ENCODE measurements around the gene DNAJC9.
A peak's percentile ranks its signal among the peaks of the same experiment; 100 is the strongest.

Gene DNAJC9

GRCh38 chr10:73239908-73240307 is 7.1 kb downstream of the DNAJC9 start:
- FAIRE-seq (no peak), DNase-seq (ENCODE audit: low spot score) (no peak)

GRCh38 chr10:73238990-73239566 is 8.0 kb downstream of the DNAJC9 start:
- no peak for DNase-seq (ENCODE audit: low spot score)
- FAIRE-seq: no peak

GRCh38 chr10:73234695-73235094 is 12.4 kb downstream of the DNAJC9 start:
- FAIRE-seq: no peak
- no peak for DNase-seq (ENCODE audit: low spot score)

DNA sequence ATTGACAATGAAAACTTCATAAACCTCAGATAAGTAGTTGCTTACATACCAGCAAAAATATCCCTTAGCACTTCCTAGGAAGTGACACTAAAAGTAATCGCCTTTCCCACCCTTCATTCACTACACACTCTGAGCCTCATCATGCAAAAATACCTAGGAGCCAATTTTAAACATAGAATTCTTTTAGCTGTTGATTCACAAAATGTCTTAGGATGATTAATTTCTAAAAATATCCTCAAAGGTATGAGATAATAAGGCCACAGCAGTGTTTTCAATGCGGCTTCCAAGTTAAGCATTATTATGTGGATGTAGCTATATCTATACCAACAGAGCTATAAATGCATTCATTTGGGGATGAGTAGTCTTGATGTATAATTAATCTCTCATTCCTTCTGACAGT is 13.2 kb downstream of the DNAJC9 start:
- DNase-seq (ENCODE audit: low spot score) (no peak), FAIRE-seq (no peak)

GRCh38 chr10:73232887-73233286 is 14.2 kb downstream of the DNAJC9 start:
- FAIRE-seq: no peak

DNA sequence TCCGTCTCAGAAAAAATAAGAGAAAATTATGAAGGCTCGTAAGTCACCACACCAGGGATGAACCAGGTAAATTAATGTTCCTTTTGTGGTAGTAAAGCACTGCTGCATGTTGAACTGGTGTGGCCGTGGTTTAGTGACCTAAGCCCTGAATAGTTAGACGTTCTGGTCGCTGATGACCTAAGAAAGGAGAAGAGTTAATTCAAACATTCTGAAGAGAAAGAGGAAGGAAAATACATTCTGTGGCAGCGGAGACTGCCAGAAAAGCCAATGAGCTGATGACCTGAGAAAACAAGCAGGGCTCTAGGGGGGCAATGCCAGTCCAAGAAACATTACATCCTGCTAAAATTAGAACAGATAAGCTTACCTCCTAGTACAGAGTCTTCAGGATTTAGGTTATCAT is 17.5 kb downstream of the DNAJC9 start:
- no peak for DNase-seq (ENCODE audit: low spot score)

More at GRCh38 chr10:73232887-73233286, 14.2 kb downstream of the DNAJC9 start:
- no peak for DNase-seq (ENCODE audit: low spot score)

DNA sequence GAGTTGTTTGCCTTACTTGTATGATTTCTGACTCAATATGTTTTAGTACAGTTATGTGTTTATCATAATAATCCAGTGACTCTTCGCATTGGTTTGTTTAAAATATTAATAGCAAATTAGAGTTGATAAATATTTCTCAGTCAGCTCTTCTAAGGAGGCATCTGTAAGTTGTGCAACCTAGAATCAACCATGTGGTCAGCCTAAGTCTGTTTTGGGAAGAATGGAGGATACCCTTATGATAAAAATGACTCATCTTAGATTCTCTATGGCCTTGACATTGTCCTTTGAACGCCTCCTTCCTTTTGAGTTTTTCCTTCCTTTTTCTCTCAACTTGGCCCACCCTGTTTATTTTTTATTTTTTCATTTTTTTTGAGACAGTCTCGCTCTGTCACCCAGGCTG is 18.8 kb downstream of the DNAJC9 start:
- DNase-seq (ENCODE audit: low spot score) (no peak), FAIRE-seq (no peak)

More for the DNA sequence above, 17.5 kb downstream of the DNAJC9 start:
- no peak for FAIRE-seq

DNA sequence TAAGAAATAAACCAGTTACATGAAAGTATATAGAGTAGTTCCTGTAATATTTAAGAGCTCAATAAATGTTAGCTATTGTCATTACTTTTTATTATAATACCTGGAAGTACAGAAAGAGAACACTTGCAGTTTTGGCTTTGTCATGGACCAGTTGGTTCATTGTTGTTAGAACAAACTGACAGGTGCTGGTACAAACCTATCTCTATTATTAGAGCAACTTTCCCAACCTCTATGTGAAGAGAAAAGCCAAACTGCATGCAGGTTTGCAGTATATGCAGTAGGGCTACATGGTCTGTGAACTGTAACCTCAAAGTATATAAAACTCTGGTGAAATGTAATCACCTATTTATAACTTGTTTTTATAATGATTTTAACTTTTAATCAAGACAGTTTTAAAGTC is 20.4 kb downstream of the DNAJC9 start:
- no peak for FAIRE-seq

DNA sequence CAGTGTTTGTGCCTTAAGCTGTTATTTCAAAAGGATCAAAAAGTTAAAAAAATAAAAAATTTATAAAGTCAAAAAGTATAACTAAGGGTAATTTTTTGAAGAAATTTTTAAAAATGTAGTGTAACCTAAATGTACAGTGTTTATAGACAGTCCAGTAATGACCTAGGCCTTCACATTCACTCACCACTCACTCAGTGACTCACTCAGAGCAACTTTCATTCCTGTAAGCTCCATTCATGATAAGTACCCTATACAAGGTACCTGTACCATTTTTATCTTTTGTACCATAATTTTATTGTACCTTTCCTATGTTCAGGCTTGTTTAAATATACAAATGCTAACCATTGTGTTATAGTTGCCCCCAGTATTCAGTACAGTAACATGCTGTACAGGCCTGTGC is 21.5 kb downstream of the DNAJC9 start:
- DNase-seq (ENCODE audit: low spot score): no peak
- FAIRE-seq: no peak

More for the DNA sequence above, 20.4 kb downstream of the DNAJC9 start:
- DNase-seq (ENCODE audit: low spot score): no peak

GRCh38 chr10:73220989-73221388 is 26.1 kb downstream of the DNAJC9 start:
- no peak for DNase-seq (ENCODE audit: low spot score)
- no peak for FAIRE-seq

GRCh38 chr10:73219384-73219783 is 27.7 kb downstream of the DNAJC9 start:
- DNase-seq (ENCODE audit: low spot score) (no peak), FAIRE-seq (no peak)

GRCh38 chr10:73218431-73219191 is 28.4 kb downstream of the DNAJC9 start:
- FAIRE-seq (no peak), DNase-seq (ENCODE audit: low spot score) (peak; percentile 23)

GRCh38 chr10:73217628-73218027 is 29.4 kb downstream of the DNAJC9 start:
- DNase-seq (ENCODE audit: low spot score) (no peak), FAIRE-seq (no peak)

DNA sequence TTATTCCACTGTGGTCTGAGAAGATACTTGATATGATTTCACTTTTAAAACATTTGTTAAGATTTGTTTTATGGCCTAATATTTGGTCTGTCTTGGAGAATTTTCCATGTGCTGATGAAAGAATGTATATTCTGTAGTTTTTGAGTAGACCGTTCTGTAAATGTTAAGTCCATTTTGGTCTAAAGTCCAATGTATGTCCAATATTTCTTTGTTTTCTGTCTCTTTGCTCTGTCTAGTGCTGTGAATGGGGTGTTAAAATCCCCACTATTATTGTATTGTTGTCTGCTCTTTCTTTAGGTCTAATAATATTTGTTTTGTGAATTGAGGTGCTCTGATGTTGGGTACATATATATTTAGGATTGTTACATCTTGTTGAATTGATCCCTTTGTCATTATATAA is 31.3 kb downstream of the DNAJC9 start:
- no peak for FAIRE-seq

GRCh38 chr10:73211106-73211811 is 35.8 kb downstream of the DNAJC9 start:
- FAIRE-seq (no peak), DNase-seq (ENCODE audit: low spot score) (no peak)

More for the DNA sequence above, 31.3 kb downstream of the DNAJC9 start:
- no peak for DNase-seq (ENCODE audit: low spot score)

DNA sequence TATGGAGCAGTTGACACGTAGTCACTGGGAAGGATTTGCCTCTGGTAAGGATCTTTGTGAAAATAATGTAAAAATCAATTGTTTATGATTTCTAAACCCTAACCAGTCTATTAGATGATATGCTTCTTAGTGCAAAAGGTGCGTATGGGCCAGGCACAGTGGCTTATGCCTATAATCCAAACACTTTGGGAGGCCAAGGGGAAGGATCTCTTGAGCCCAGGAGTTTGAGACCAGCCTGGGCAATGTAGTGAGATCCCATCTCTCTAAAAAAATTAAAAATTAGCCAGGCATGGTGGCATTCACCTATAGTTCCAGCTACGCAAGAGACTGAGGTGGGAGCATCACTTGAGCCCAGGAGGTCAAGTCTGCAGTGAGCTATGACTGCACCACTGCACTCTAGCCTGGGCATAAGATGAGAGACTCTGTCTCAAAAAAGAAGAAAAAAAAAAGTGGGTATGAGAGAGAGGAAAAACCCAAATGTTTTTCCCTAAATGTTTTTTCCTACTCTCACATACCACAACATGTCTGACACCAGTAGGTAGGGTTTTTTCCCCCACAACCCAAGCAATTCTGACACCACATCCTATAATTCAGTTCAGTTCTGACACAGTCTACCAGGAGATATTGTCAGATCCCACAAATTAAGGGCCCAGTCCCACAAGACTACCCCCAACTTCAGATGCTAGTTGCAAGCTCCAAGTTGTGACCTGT is 36.5 kb downstream of the DNAJC9 start:
- DNase-seq (ENCODE audit: low spot score) (no peak), FAIRE-seq (no peak)

GRCh38 chr10:73209705-73210104 is 37.4 kb downstream of the DNAJC9 start:
- FAIRE-seq (no peak), DNase-seq (ENCODE audit: low spot score) (no peak)

DNA sequence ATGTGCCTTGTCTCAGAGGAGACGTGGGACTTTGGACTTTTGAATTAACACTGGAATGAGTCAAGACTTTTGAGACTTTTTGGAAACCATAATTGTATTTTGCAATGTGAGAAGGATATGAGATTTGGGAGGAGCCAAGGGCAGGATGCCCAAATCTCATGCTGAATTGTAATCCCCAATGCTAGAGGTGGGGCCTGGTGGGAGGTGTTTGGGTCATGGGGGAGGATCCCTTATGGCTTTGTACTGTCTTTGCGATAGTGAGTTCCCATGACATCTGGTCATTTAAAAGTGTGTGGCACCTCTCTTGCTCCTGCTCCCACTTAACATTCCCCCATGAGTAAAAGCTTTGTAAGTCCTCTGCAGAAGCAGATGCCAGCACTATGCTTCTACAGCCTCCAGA is 39.2 kb downstream of the DNAJC9 start:
- DNase-seq (ENCODE audit: low spot score) (no peak), FAIRE-seq (no peak)

GRCh38 chr10:73206385-73206784 is 40.7 kb downstream of the DNAJC9 start:
- DNase-seq (ENCODE audit: low spot score): no peak
- FAIRE-seq: no peak

DNA sequence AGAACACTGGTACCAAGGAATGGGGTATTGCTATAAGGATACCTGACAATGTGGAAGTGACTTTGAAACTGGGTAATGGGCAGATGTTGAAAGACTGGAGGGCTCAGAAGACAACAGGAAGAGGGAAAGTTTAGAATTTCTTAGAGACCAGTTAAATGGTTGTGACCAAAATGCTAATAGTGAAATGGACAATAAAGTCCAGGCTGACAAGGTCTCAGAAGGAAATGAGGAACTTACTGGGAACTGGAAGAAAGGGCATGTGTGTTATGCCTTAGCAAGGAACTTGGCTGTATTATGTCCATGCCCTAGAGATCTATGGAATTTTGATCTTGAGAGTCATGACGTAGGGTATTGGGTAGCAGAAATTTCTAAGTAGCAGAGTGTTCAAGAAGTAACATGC is 41.2 kb downstream of the DNAJC9 start:
- no peak for DNase-seq (ENCODE audit: low spot score)
- FAIRE-seq: no peak

- FAIRE-seq: no peak
- no peak for DNase-seq (ENCODE audit: low spot score)
Observed at GRCh38 chr10:73205081-73205480, 42.0 kb downstream of the DNAJC9 start.
